AG04449 (cell line): Measurements from ENCODE around the gene REEP6.
A peak's percentile ranks its signal among the peaks of the same experiment; 100 is the strongest.

ENCODE experiments used
- CTCF ChIA-PET: fragments of 350-600 bp; formaldehyde crosslinking; extraction: SDS; loops from one replicate; lab custom pipeline; 2021; ENCODE audit warnings: antibody characterized with exemption; lab: Yijun Ruan, JAX
- POLR2A ChIA-PET: fragments of 400-600, 350-600 bp; formaldehyde crosslinking; extraction: SDS; loops from one replicate; lab custom pipeline; 2020; ENCODE audit warnings: antibody characterized with exemption, inconsistent platforms; lab: Yijun Ruan, JAX
- DNase-seq: peaks from one replicate; pipeline ENCODE4 v3.0.0-alpha.2; 2010; ENCODE audit warnings: low read depth, low spot score
- H3K4me3 ChIP-seq: 2 replicates; pipeline ENCODE4 v1.5.1; 2011; ENCODE audit warnings: low read depth, mild to moderate bottlenecking, control low read depth, low read length
- CTCF ChIP-seq: IDR thresholded peaks from one replicate; pipeline ENCODE4 v1.5.1; 2011; ENCODE audit warnings: mild to moderate bottlenecking, moderate library complexity, low read length, control low read depth, inconsistent platforms; ENCODE audit not compliant: insufficient read depth; ENCODE audit errors: missing control alignments

The REEP6 gene

GRCh38 chr19:1491114-1491848 is at the start of gene REEP6:
TSS of gene REEP6 (plus strand) at chr19:1491181. CDS start at chr19:1491270, 89 bp downstream.
- no peak for TF ChIP-seq CTCF
- no peak for DNase-seq
- H3K4me3 ChIP-seq = peak within 1 kb of the TSS; percentile 72
- CTCF ChIA-PET = interaction anchor here (1.9 to 2.6 kb wide), 2 partner anchors 12 to 13 kb away, joined by 4 to 9 read pairs; no protein-coding TSS in a partner anchor
- POLR2A ChIA-PET = interaction anchor here (0.5 to 0.8 kb wide), 4 partner anchors 19 to 249 kb away, joined by 3 to 5 read pairs (median 4); partner anchors contain the start of gene CIRBP

- ChIA-PET CTCF (interaction anchor here (0.5 to 1.3 kb wide), 3 partner anchors 30 to 384 kb away, joined by 3 read pairs; no protein-coding TSS in a partner anchor), POLR2A (interaction anchor here (1.6 kb wide), 1 partner anchor 11 kb away, joined by 3 read pairs; no protein-coding TSS in a partner anchor)
- no peak for TF ChIP-seq CTCF
- no peak for DNase-seq
- H3K4me3 ChIP-seq = no peak overlapping the region
Observed at GRCh38 chr19:1441677-1442438, 49.1 kb upstream of the REEP6 start.

- H3K4me3 ChIP-seq = peak overlapping the region; percentile 52
- CTCF ChIA-PET = interaction anchor here (0.8 to 3.7 kb wide), 11 partner anchors 8 to 167 kb away, joined by 3 to 25 read pairs (median 4); no protein-coding TSS in a partner anchor
- POLR2A ChIA-PET = no interaction called here
- DNase-seq = no peak
- peak; percentile 87 for TF ChIP-seq CTCF
Observed at GRCh38 chr19:1445185-1445931, 45.6 kb upstream of the REEP6 start.

GRCh38 chr19:1445932-1446712 is 44.9 kb upstream of the REEP6 start:
- CTCF ChIA-PET = interaction anchor here (0.8 to 3.7 kb wide), 7 partner anchors 7 to 38 kb away, joined by 3 to 25 read pairs (median 5); no protein-coding TSS in a partner anchor
- H3K4me3 ChIP-seq = peak overlapping the region; percentile 52
- TF ChIP-seq CTCF = no peak
- DNase-seq = no peak
- POLR2A ChIA-PET = no interaction called here

- POLR2A ChIA-PET = no interaction called here
- no peak for TF ChIP-seq CTCF
- no peak for DNase-seq
- CTCF ChIA-PET = no interaction called here
- H3K4me3 ChIP-seq = no peak overlapping the region; the same call in 1 of the 2 replicates
Observed at GRCh38 chr19:1446713-1447481, 44.1 kb upstream of the REEP6 start.
